ENCODE measurements around the gene OR10K1. TPM values are rescaled to one million over a fixed set of nuclear protein-coding genes. Genes with fewer than 3 reads are reported as not detected.

The OR10K1 gene
- total RNA-seq, 3 donors from 2014 or later (not counting 1 experiment from before 2014, with no cell fraction given) = not detected

DNA sequence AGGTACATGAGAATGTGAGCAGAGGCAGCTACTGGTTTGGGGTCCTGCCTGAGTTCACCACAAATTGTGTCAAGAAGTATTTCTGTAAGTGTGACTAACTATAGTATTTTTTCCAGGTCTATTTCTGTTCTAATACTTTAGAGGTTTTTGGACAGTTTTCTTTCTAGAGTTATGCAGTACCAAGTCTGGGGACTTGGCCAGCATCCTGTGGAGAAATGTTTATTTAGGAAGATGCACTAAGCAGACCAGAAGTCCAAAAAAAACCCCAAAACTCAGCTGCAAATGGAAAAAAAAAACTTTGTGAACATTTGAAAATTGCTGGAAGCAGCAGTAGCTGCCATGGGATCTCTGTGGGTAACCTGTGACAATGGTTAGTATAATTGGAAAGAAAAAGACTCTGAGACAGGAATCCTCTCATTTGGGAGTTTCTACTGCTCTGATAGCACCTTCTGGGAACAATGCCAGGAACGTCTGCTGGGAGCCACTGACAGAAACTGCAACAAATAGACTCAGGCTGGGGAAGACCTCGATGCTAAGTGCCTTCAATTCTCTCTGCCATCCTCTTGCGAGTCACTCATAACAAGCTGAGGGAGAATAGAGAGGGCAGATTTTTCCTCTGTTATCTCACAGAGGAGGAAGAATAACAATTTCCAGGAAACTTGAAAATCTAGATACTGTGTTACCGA is 48.0 kb downstream of the OR10K1 start:
- H3K27me3 ChIP-seq (ENCODE audit: control insufficient read depth, insufficient read depth, low read length) = peaks cover 3% of the 10 kb centered on the region
- H3K4me1 ChIP-seq (ENCODE audit: control insufficient read depth, insufficient read depth, low read length) = no peaks in the 10 kb centered on the region
- no peak overlapping the region for H3K27ac Mint-ChIP-seq
- H3K4me3 Mint-ChIP-seq = no peak overlapping the region
- intact Hi-C loops (cut with micrococcal nuclease) = no loop called here
- no peak for DNase-seq
- H3K4me1 Mint-ChIP-seq = no peaks in the 10 kb centered on the region
- WGBS (ENCODE audit: insufficient coverage) = 84% methylated on average over 4 of the region's 4 CpGs
- no peaks in the 10 kb centered on the region for H3K36me3 Mint-ChIP-seq
- no peak for ATAC-seq
- H3K27ac ChIP-seq (ENCODE audit: low read length) = no peak overlapping the region
- H3K9me3 ChIP-seq (ENCODE audit: control insufficient read depth, insufficient read depth, low read length) = no peaks in the 10 kb centered on the region
- no peak overlapping the region for H3K4me3 ChIP-seq (ENCODE audit: low read length)
- peaks cover 28 to 48% of the 10 kb centered on the region in 2 donors for H3K27me3 Mint-ChIP-seq (ENCODE audit: low read depth in 2 of 2)
- TF ChIP-seq, protein P1, sequence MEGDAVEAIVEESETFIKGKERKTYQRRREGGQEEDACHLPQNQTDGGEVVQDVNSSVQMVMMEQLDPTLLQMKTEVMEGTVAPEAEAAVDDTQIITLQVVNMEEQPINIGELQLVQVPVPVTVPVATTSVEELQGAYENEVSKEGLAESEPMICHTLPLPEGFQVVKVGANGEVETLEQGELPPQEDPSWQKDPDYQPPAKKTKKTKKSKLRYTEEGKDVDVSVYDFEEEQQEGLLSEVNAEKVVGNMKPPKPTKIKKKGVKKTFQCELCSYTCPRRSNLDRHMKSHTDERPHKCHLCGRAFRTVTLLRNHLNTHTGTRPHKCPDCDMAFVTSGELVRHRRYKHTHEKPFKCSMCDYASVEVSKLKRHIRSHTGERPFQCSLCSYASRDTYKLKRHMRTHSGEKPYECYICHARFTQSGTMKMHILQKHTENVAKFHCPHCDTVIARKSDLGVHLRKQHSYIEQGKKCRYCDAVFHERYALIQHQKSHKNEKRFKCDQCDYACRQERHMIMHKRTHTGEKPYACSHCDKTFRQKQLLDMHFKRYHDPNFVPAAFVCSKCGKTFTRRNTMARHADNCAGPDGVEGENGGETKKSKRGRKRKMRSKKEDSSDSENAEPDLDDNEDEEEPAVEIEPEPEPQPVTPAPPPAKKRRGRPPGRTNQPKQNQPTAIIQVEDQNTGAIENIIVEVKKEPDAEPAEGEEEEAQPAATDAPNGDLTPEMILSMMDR (IDR thresholded peaks at IDR 0.05) = no peak
- H3K36me3 ChIP-seq (ENCODE audit: control insufficient read depth, insufficient read depth, low read length) = no peaks in the 10 kb centered on the region
- H3K9me3 Mint-ChIP-seq = no peaks in the 10 kb centered on the region

DNA sequence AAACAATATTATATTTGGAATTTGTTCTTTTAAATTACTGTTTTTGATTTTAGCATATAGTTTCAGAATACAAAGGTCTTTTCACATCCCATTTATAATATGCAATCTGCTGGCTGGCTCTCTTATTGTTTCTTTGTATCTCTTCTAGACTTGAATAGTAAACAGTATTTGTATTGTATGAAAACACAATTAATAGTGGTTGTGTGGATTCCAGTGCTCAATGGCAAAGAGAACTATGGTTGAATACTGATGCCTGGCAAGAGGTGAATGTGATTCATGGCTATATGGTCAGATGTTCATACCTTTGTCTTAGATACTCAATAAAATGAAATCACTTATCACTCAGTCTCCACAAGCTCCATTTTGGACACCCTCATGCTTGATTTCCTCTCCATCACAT is 55.3 kb downstream of the OR10K1 start:
- DNase-seq = no peak
- H3K36me3 Mint-ChIP-seq = no peaks in the 10 kb centered on the region
- peaks cover 17 to 66% of the 10 kb centered on the region in 2 donors for H3K27me3 Mint-ChIP-seq (ENCODE audit: low read depth in 2 of 2)
- no peaks in the 10 kb centered on the region for H3K36me3 ChIP-seq (ENCODE audit: control insufficient read depth, insufficient read depth, low read length)
- no peaks in the 10 kb centered on the region for H3K9me3 Mint-ChIP-seq
- H3K4me3 ChIP-seq (ENCODE audit: low read length) = no peak overlapping the region
- TF ChIP-seq, protein P1 (IDR thresholded peaks at IDR 0.05) = no peak
- H3K27ac Mint-ChIP-seq = no peak overlapping the region
- no peak overlapping the region for H3K27ac ChIP-seq (ENCODE audit: low read length)
- peaks cover 11% of the 10 kb centered on the region for H3K27me3 ChIP-seq (ENCODE audit: control insufficient read depth, insufficient read depth, low read length)
- no peak for ATAC-seq
- H3K9me3 ChIP-seq (ENCODE audit: control insufficient read depth, insufficient read depth, low read length) = no peaks in the 10 kb centered on the region
- intact Hi-C loops (cut with micrococcal nuclease) = no loop called here
- H3K4me3 Mint-ChIP-seq = no peak overlapping the region
- H3K4me1 Mint-ChIP-seq = no peaks in the 10 kb centered on the region
- no peaks in the 10 kb centered on the region for H3K4me1 ChIP-seq (ENCODE audit: control insufficient read depth, insufficient read depth, low read length)

Other genes with a start within 250 kb of the OR10K1 start
- not detected for gene CD1A, start 207.4 kb upstream of the OR10K1 start, total RNA-seq
- 1 to 10 TPM in 2 of 3 donors, not detected in 1; 1.2 to 4.6 TPM for gene CD1C, start 171.9 kb upstream of the OR10K1 start, total RNA-seq
- gene CD1B, start 130.3 kb upstream of the OR10K1 start, total RNA-seq = not detected
- under 1 TPM in 1 of 3 donors, not detected in 2; 0.73 TPM for gene CD1E, start 107.9 kb upstream of the OR10K1 start, total RNA-seq
- gene OR10T2, start 62.4 kb upstream of the OR10K1 start, total RNA-seq = not detected
- not detected for gene OR10K2, start 35.6 kb upstream of the OR10K1 start, total RNA-seq
- gene OR10R2, start 10.4 kb downstream of the OR10K1 start, total RNA-seq = not detected
- not detected for gene OR6Y1, start 92.6 kb downstream of the OR10K1 start, total RNA-seq
- not detected for gene OR6P1, start 108.7 kb downstream of the OR10K1 start, total RNA-seq
- not detected for gene OR10X1, start 118.1 kb downstream of the OR10K1 start, total RNA-seq
- not detected for gene OR10Z1, start 143.4 kb downstream of the OR10K1 start, total RNA-seq
- gene SPTA1, start 224.9 kb downstream of the OR10K1 start, total RNA-seq = under 1 TPM in 1 of 3 donors, not detected in 2; 0.30 TPM
- gene OR6K2, start 238.8 kb downstream of the OR10K1 start, total RNA-seq = not detected